Measurements from ENCODE around the gene CALCOCO1.

Gene CALCOCO1

DNA sequence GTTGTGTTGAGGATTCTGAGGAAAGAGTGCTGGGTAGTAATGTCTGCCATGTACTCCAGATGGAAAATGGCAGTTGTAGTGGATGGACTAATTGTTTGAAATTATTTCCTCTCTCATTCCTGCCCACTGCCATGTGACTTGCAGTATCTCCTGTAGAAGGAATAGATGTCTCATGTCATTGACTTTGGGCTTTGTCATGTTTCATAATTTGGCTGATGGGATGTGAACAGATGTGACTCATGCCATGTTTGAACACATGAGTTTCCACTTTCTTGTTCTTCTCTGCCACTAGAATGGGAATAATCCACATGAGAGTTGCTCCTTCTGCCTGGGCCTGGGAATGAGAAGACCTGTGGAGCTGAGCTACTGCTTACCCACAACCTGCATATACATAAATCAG is 2.4 kb upstream of the CALCOCO1 start:
- Histone ChIP-seq H3K27me3 (ENCODE audit: insufficient read depth, poor library complexity, severe bottlenecking) (no peaks in the 10 kb centered on the region), H3K4me3 (ENCODE audit: severe bottlenecking) (no peak overlapping the region), H3K9me3 (ENCODE audit: severe bottlenecking) (no peaks in the 10 kb centered on the region), H3K27ac (ENCODE audit: poor library complexity, severe bottlenecking) (no peak overlapping the region), H3K36me3 (ENCODE audit: low read depth) (0 out of 2 replicates have a peak, but pooled peaks cover 3% of the 10 kb centered on the region), H3K4me1 (ENCODE audit: insufficient read depth, poor library complexity, severe bottlenecking) (peaks cover 8% of the 10 kb centered on the region)
- DNase-seq (ENCODE audit: low spot score): no peak
- TF ChIP-seq, protein P1, sequence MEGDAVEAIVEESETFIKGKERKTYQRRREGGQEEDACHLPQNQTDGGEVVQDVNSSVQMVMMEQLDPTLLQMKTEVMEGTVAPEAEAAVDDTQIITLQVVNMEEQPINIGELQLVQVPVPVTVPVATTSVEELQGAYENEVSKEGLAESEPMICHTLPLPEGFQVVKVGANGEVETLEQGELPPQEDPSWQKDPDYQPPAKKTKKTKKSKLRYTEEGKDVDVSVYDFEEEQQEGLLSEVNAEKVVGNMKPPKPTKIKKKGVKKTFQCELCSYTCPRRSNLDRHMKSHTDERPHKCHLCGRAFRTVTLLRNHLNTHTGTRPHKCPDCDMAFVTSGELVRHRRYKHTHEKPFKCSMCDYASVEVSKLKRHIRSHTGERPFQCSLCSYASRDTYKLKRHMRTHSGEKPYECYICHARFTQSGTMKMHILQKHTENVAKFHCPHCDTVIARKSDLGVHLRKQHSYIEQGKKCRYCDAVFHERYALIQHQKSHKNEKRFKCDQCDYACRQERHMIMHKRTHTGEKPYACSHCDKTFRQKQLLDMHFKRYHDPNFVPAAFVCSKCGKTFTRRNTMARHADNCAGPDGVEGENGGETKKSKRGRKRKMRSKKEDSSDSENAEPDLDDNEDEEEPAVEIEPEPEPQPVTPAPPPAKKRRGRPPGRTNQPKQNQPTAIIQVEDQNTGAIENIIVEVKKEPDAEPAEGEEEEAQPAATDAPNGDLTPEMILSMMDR (IDR thresholded peaks at IDR 0.05; ENCODE audit: poor library complexity, severe bottlenecking): no peak
- no peak for ATAC-seq (ENCODE audit: low read depth)

DNA sequence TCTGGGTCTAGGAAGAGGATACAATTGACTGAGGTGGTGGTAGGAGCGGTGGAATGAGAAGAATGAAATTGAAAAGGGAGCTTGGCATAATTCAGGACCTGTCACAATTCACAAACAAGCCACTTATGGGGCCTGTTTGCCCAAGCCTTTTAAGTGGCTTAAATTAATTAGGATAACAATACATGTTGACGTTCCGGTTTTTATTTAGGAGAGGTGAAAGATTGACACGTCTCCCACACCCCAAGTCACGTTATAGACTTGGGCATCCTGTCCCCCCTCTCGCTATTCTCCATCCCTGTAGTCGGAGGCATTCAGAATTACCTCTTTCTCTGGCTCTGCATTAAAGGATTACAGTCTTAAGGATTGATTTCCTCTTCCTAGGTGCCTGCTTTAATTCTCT is 954 bp upstream of the CALCOCO1 start:
- H3K4me1 ChIP-seq (ENCODE audit: insufficient read depth, poor library complexity, severe bottlenecking): peaks cover 8% of the 10 kb centered on the region
- DNase-seq (ENCODE audit: low spot score) (no peak), ATAC-seq (ENCODE audit: low read depth) (no peak)
- H3K4me3 ChIP-seq (ENCODE audit: severe bottlenecking): no peak overlapping the region
- TF ChIP-seq, protein P1 (IDR thresholded peaks at IDR 0.05; ENCODE audit: poor library complexity, severe bottlenecking): no peak
- no peak overlapping the region for H3K27ac ChIP-seq (ENCODE audit: poor library complexity, severe bottlenecking)
- no peaks in the 10 kb centered on the region for H3K27me3 ChIP-seq (ENCODE audit: insufficient read depth, poor library complexity, severe bottlenecking)
- H3K36me3 ChIP-seq (ENCODE audit: low read depth): 0 out of 2 replicates have a peak, but pooled peaks cover 5% of the 10 kb centered on the region
- H3K9me3 ChIP-seq (ENCODE audit: severe bottlenecking): no peaks in the 10 kb centered on the region

DNA sequence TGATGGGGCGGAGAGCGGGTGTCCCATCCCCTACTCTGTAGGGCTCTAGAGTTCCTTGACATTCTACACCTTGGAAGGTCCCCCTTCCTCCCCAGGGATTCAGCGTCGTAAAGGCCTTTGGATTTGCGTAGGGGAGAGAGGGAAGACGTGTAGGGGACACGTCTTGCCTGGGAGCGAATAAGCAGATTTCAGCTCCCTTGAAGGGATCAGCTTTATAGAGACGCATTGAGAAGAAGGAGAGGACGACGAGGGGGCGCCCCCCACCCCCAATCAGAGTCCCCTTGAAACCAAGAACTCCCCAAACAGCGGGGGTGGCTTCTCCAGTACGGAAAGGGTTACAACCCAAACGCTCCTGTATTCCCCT is 324 bp downstream of the CALCOCO1 start:
- Histone ChIP-seq H3K9me3 (ENCODE audit: severe bottlenecking) (no peaks in the 10 kb centered on the region), H3K27ac (ENCODE audit: poor library complexity, severe bottlenecking) (peak overlapping the region; percentile 12), H3K4me3 (ENCODE audit: severe bottlenecking) (peak overlapping the region; percentile 44), H3K36me3 (ENCODE audit: low read depth) (0 out of 2 replicates have a peak, but pooled peaks cover 5% of the 10 kb centered on the region), H3K27me3 (ENCODE audit: insufficient read depth, poor library complexity, severe bottlenecking) (no peaks in the 10 kb centered on the region), H3K4me1 (ENCODE audit: insufficient read depth, poor library complexity, severe bottlenecking) (peaks cover 8% of the 10 kb centered on the region)
- DNase-seq (ENCODE audit: low spot score): no peak
- ATAC-seq (ENCODE audit: low read depth): peak; percentile 16; the same call in 2 of the 3 replicates
- TF ChIP-seq, protein P1 (IDR thresholded peaks at IDR 0.05; ENCODE audit: poor library complexity, severe bottlenecking): no peak

DNA sequence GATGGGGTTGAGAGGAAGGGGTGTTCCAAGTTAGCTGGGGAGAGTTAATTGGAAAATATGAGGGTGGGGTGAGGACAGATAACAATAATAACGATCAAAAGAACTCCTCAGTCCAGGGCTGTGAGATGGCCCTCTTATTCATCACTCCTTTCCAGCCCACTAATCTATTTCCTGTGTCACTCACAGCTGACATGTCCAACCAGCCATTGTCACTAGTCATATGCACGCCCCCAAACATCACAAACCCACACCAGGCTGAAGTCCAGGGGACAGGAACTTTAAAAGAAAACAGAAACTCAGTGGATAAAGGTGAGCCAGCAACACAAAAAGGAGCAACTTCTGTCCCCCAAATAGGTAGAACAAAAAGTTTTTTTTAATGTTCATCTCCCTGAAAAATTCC is 911 bp downstream of the CALCOCO1 start:
- Histone ChIP-seq H3K4me3 (ENCODE audit: severe bottlenecking) (peak overlapping the region; percentile 44), H3K9me3 (ENCODE audit: severe bottlenecking) (no peaks in the 10 kb centered on the region), H3K27me3 (ENCODE audit: insufficient read depth, poor library complexity, severe bottlenecking) (no peaks in the 10 kb centered on the region), H3K36me3 (ENCODE audit: low read depth) (0 out of 2 replicates have a peak, but pooled peaks cover 5% of the 10 kb centered on the region), H3K27ac (ENCODE audit: poor library complexity, severe bottlenecking) (peak overlapping the region; percentile 12), H3K4me1 (ENCODE audit: insufficient read depth, poor library complexity, severe bottlenecking) (peaks cover 8% of the 10 kb centered on the region)
- no peak for ATAC-seq (ENCODE audit: low read depth)
- no peak for DNase-seq (ENCODE audit: low spot score)
- TF ChIP-seq, protein P1 (IDR thresholded peaks at IDR 0.05; ENCODE audit: poor library complexity, severe bottlenecking): no peak

DNA sequence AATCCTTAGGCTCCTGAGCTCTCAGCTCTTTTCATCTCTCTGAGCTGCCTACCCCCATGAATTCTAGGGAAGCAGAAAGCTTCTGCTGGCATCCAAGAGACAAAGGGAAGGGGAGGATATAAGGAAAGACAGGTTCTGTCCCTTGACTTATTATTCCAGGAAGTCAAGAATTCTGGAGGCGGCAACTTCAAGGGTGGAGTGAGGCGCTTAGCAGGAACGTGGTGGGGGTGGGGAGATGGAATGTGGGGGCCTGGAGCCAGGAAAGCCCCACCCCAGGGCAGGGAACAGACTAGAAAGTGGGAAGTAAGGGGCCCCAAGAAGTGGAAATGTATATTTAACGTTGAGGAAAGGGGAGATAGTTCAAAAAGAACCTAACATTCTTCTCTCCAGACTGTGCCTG is 1.4 kb downstream of the CALCOCO1 start:
- DNase-seq (ENCODE audit: low spot score): no peak
- H3K9me3 ChIP-seq (ENCODE audit: severe bottlenecking): no peaks in the 10 kb centered on the region
- no peaks in the 10 kb centered on the region for H3K27me3 ChIP-seq (ENCODE audit: insufficient read depth, poor library complexity, severe bottlenecking)
- TF ChIP-seq, protein P1 (IDR thresholded peaks at IDR 0.05; ENCODE audit: poor library complexity, severe bottlenecking): no peak
- 0 out of 2 replicates have a peak, but pooled peaks cover 5% of the 10 kb centered on the region for H3K36me3 ChIP-seq (ENCODE audit: low read depth)
- no peak for ATAC-seq (ENCODE audit: low read depth)
- peak overlapping the region; percentile 44 for H3K4me3 ChIP-seq (ENCODE audit: severe bottlenecking)
- H3K4me1 ChIP-seq (ENCODE audit: insufficient read depth, poor library complexity, severe bottlenecking): peaks cover 8% of the 10 kb centered on the region
- H3K27ac ChIP-seq (ENCODE audit: poor library complexity, severe bottlenecking): peak overlapping the region; percentile 12

Measured in RWPE2 (cell line).